Measurements from ENCODE around the gene SHE. TPM values are rescaled to one million over a fixed set of nuclear protein-coding genes. Genes with fewer than 3 reads are reported as not detected.
A peak's percentile ranks its signal among the peaks of the same experiment; 100 is the strongest.

The SHE gene
- total RNA-seq, 1 donor from 2014 or later = under 0.01 TPM

GRCh38 chr1:154433161-154433764 is 68.9 kb downstream of the SHE start:
- no peak overlapping the region for H3K4me3 ChIP-seq (ENCODE audit: low read depth, low read length)
- TF ChIP-seq CTCF (conservative IDR thresholded peaks at IDR 0.05; ENCODE audit: low read depth, low read length) = no peak
- DNase-seq (ENCODE audit: low read depth) = no peak

GRCh38 chr1:154431586-154432373 is 70.4 kb downstream of the SHE start:
- H3K4me3 ChIP-seq (ENCODE audit: low read depth, low read length) = peak overlapping the region; percentile 20
- DNase-seq (ENCODE audit: low read depth) = peak; percentile 96
- no peak for TF ChIP-seq CTCF (conservative IDR thresholded peaks at IDR 0.05; ENCODE audit: low read depth, low read length)

GRCh38 chr1:154430903-154431302 is 71.3 kb downstream of the SHE start:
- TF ChIP-seq CTCF (conservative IDR thresholded peaks at IDR 0.05; ENCODE audit: low read depth, low read length) = no peak
- no peak for DNase-seq (ENCODE audit: low read depth)
- peak overlapping the region; percentile 67 for H3K4me3 ChIP-seq (ENCODE audit: low read depth, low read length)

- TF ChIP-seq CTCF (conservative IDR thresholded peaks at IDR 0.05; ENCODE audit: low read depth, low read length) = no peak
- no peak for DNase-seq (ENCODE audit: low read depth)
- H3K4me3 ChIP-seq (ENCODE audit: low read depth, low read length) = peak overlapping the region; percentile 67
Measured at GRCh38 chr1:154429841-154430611, 72.2 kb downstream of the SHE start.

Other genes with a start within 250 kb of the SHE start
- 86.1 and 149 TPM in 2 replicates for gene HAX1, start 229.8 kb downstream of the SHE start, total RNA-seq
- not detected in 2 replicates for gene AQP10, start 181.3 kb downstream of the SHE start, total RNA-seq
- gene ATP8B2, start 176.9 kb downstream of the SHE start, total RNA-seq = 26.6 and 30.6 TPM in 2 replicates
- gene IL6R, start 97.1 kb downstream of the SHE start, total RNA-seq = 9.5 and 14.5 TPM in 2 replicates
- not detected in 2 replicates for gene TDRD10, start 193 bp downstream of the SHE start, total RNA-seq
- gene UBE2Q1, start 56.2 kb upstream of the SHE start, total RNA-seq = 21.8 and 26.3 TPM in 2 replicates
- gene CHRNB2, start 65.4 kb upstream of the SHE start, total RNA-seq = 0.07 TPM in 1 of 2 replicates, not detected in the other
- 63.4 and 82.3 TPM in 2 replicates for gene ADAR, start 105.8 kb upstream of the SHE start, total RNA-seq